WTC11 (cell line): ENCODE data around the gene TFEC. TPM values are rescaled to one million over a fixed set of nuclear protein-coding genes. Genes with fewer than 3 reads are reported as not detected.

Source experiments
- ATAC-seq: fragments of 200-7000 bp; cut with Tn5 transposase; 2 replicates; pipeline ENCODE4 v1.10.0; 2021; ENCODE audit warnings: mild to moderate bottlenecking, moderate library complexity
- CTCF ChIA-PET: fragments of 300-600 bp; sonication (Branson Sonifier 250); formaldehyde crosslinking; loops from one replicate; lab custom pipeline; 2021; ENCODE audit warnings: antibody characterized with exemption; lab: Charles Lee
- POLR2A ChIA-PET: fragments of 350-600 bp; sonication (Branson Sonifier 250); formaldehyde crosslinking; loops from one replicate; lab custom pipeline; 2021; ENCODE audit warnings: antibody characterized with exemption; lab: Charles Lee
- DNase-seq: peaks from one replicate; pipeline ENCODE4 v3.0.0; 2021; ENCODE audit warnings: low spot score
- H3K27ac Mint-ChIP-seq: 2 replicates; pipeline ENCODE4 v1.8.0; 2021; ENCODE audit warnings: mixed read lengths
- H3K27me3 Mint-ChIP-seq: 2 replicates; pipeline ENCODE4 v1.8.0; 2021; ENCODE audit warnings: low read depth, mild to moderate bottlenecking, moderate library complexity, mixed read lengths
- H3K36me3 Mint-ChIP-seq: 2 replicates; pipeline ENCODE4 v1.8.0; 2021; ENCODE audit warnings: mixed read lengths
- H3K4me1 Mint-ChIP-seq: 2 replicates; pipeline ENCODE4 v1.8.0; 2022; ENCODE audit warnings: mixed read lengths
- H3K4me3 Mint-ChIP-seq: 2 replicates; pipeline ENCODE4 v1.8.0; 2021; ENCODE audit warnings: mild to moderate bottlenecking, moderate library complexity, mixed read lengths
- H3K9me3 Mint-ChIP-seq: 2 replicates; pipeline ENCODE4 v1.8.0; 2021; ENCODE audit warnings: mixed read lengths
- CREB1 ChIP-seq: sonication (generic); formaldehyde crosslinking; IDR thresholded peaks from 2 replicates; pipeline ENCODE4 v1.8.0; 2023; ENCODE audit warnings: mild to moderate bottlenecking, missing genetic modification reagents
- ELF4 ChIP-seq: sonication (generic); formaldehyde crosslinking; IDR thresholded peaks from 2 replicates; pipeline ENCODE4 v1.8.1; 2022; ENCODE audit warnings: low read depth, mild to moderate bottlenecking, moderate library complexity, missing genetic modification reagents
- FOXJ3 ChIP-seq: sonication (generic); formaldehyde crosslinking; IDR thresholded peaks from 2 replicates; pipeline ENCODE4 v1.9.0; 2021; ENCODE audit warnings: missing genetic modification reagents, mild to moderate bottlenecking, borderline replicate concordance
- FOXK1 ChIP-seq: sonication (generic); formaldehyde crosslinking; IDR thresholded peaks from 2 replicates; pipeline ENCODE4 v1.8.0; 2022; ENCODE audit warnings: mild to moderate bottlenecking, moderate library complexity, missing genetic modification reagents
- FOXP1 ChIP-seq: sonication (generic); formaldehyde crosslinking; IDR thresholded peaks from 2 replicates; pipeline ENCODE4 v1.8.0; 2022; ENCODE audit warnings: missing genetic modification reagents, mild to moderate bottlenecking, moderate library complexity, borderline replicate concordance
- GTF2I ChIP-seq: fragments of 250-450 bp; sonication (Bioruptor Pico); conservative IDR thresholded peaks from 2 replicates; pipeline ENCODE4 v1.4.0; 2021; ENCODE audit warnings: mild to moderate bottlenecking
- HMGA2 ChIP-seq: fragments of 250-450 bp; sonication (Bioruptor Pico); IDR thresholded peaks from 2 replicates; pipeline ENCODE4 v1.4.0; 2021; ENCODE audit warnings: mild to moderate bottlenecking, moderate library complexity
- IRF1 ChIP-seq: sonication (generic); formaldehyde crosslinking; IDR thresholded peaks from 2 replicates; pipeline ENCODE4 v1.8.0; 2023; ENCODE audit warnings: missing genetic modification reagents
- JAZF1 ChIP-seq: fragments of 250-450 bp; sonication (Bioruptor Pico); IDR thresholded peaks from 2 replicates; pipeline ENCODE4 v1.9.0; 2021; ENCODE audit warnings: moderate library complexity, mild to moderate bottlenecking, inconsistent platforms
- NFE2L1 ChIP-seq: sonication (generic); formaldehyde crosslinking; IDR thresholded peaks from 2 replicates; pipeline ENCODE4 v1.8.1; 2023; ENCODE audit warnings: missing genetic modification reagents
- NR1H2 ChIP-seq: sonication (generic); formaldehyde crosslinking; IDR thresholded peaks from 2 replicates; pipeline ENCODE4 v1.9.0; 2021; ENCODE audit warnings: mild to moderate bottlenecking, moderate library complexity, missing genetic modification reagents
- NR2C2 ChIP-seq: sonication (generic); formaldehyde crosslinking; IDR thresholded peaks from 2 replicates; pipeline ENCODE4 v1.8.0; 2022; ENCODE audit warnings: mild to moderate bottlenecking, missing genetic modification reagents
- SP1 ChIP-seq: sonication (generic); formaldehyde crosslinking; conservative IDR thresholded peaks from 2 replicates; pipeline ENCODE4 v1.8.1; 2022; ENCODE audit warnings: missing genetic modification reagents
- TEAD4 ChIP-seq: sonication (generic); formaldehyde crosslinking; IDR thresholded peaks from 2 replicates; pipeline ENCODE4 v1.8.0; 2022; ENCODE audit warnings: mild to moderate bottlenecking, missing genetic modification reagents
- TP53 ChIP-seq: sonication (generic); formaldehyde crosslinking; IDR thresholded peaks from 2 replicates; pipeline ENCODE4 v1.8.1; 2023; ENCODE audit warnings: mild to moderate bottlenecking, missing genetic modification reagents
- USF2 ChIP-seq: sonication (generic); formaldehyde crosslinking; IDR thresholded peaks from 2 replicates; pipeline ENCODE4 v1.8.1; 2023; ENCODE audit warnings: mild to moderate bottlenecking, missing genetic modification reagents, moderate library complexity
- ZBTB43 ChIP-seq: sonication (generic); formaldehyde crosslinking; IDR thresholded peaks from 2 replicates; pipeline ENCODE4 v1.8.1; 2023; ENCODE audit warnings: mild to moderate bottlenecking, missing genetic modification reagents
- ZNF423 ChIP-seq: fragments of 250-450 bp; sonication (Bioruptor Pico); IDR thresholded peaks from 2 replicates; pipeline ENCODE4 v2.1.2; 2022; ENCODE audit warnings: mild to moderate bottlenecking, moderate library complexity
- total RNA-seq: library from RNA; stranded (reverse); gene quantifications from 3 replicates; pipeline ENCODE4 v1.2.3, GENCODE V29; 2021
- TF ChIP-seq, protein P1 (sequence below): sonication (generic); formaldehyde crosslinking; IDR thresholded peaks from 2 replicates; pipeline ENCODE4 v1.8.1; 2023; ENCODE audit warnings: mild to moderate bottlenecking, moderate library complexity, missing genetic modification reagents
- TF ChIP-seq, protein P2 (sequence below): fragments of 250-450 bp; sonication (Bioruptor Pico); IDR thresholded peaks from 2 replicates; pipeline ENCODE4 v1.8.0; 2021; ENCODE audit warnings: mild to moderate bottlenecking
- TF ChIP-seq, protein P3 (sequence below): sonication (generic); formaldehyde crosslinking; IDR thresholded peaks from 2 replicates; pipeline ENCODE4 v1.8.1; 2023; ENCODE audit warnings: mild to moderate bottlenecking, missing genetic modification reagents, moderate library complexity
- TF ChIP-seq, protein P4 (sequence below): sonication (generic); formaldehyde crosslinking; IDR thresholded peaks from 2 replicates; pipeline ENCODE4 v1.8.1; 2022; ENCODE audit warnings: mild to moderate bottlenecking, missing genetic modification reagents, moderate library complexity, borderline replicate concordance
- TF ChIP-seq, protein P5 (sequence below): sonication (generic); formaldehyde crosslinking; conservative IDR thresholded peaks from 2 replicates; pipeline ENCODE4 v1.8.1; 2022; ENCODE audit warnings: mild to moderate bottlenecking, missing genetic modification reagents
- TF ChIP-seq, protein P6 (sequence below): sonication (generic); formaldehyde crosslinking; IDR thresholded peaks from 2 replicates; pipeline ENCODE4 v1.8.1; 2023; ENCODE audit warnings: mild to moderate bottlenecking, missing genetic modification reagents

The TFEC gene
- total RNA-seq, 1 experiment from 2014 or later = 0.17 TPM

- Mint-ChIP-seq H3K4me3 (no peak overlapping the region), H3K27me3 (no peaks in the 10 kb centered on the region), H3K9me3 (no peaks in the 10 kb centered on the region), H3K36me3 (no peaks in the 10 kb centered on the region), H3K27ac (no peak overlapping the region), H3K4me1 (no peaks in the 10 kb centered on the region)
- TF ChIP-seq FOXP1 (CRISPR knock-in tag) (no peak), TP53 (no peak), FOXK1 (no peak), NFE2L1 (no peak), ZBTB43 (no peak), CREB1 (CRISPR knock-in tag) (no peak), IRF1 (CRISPR knock-in tag) (no peak), FOXJ3 (no peak), HMGA2 (CRISPR knock-in tag) (no peak), ZNF423 (CRISPR knock-in tag) (no peak), JAZF1 (CRISPR knock-in tag) (no peak), ELF4 (CRISPR knock-in tag) (no peak), TEAD4 (CRISPR knock-in tag) (no peak), SP1 (CRISPR knock-in tag) (no peak)
- TF ChIP-seq, protein P1, sequence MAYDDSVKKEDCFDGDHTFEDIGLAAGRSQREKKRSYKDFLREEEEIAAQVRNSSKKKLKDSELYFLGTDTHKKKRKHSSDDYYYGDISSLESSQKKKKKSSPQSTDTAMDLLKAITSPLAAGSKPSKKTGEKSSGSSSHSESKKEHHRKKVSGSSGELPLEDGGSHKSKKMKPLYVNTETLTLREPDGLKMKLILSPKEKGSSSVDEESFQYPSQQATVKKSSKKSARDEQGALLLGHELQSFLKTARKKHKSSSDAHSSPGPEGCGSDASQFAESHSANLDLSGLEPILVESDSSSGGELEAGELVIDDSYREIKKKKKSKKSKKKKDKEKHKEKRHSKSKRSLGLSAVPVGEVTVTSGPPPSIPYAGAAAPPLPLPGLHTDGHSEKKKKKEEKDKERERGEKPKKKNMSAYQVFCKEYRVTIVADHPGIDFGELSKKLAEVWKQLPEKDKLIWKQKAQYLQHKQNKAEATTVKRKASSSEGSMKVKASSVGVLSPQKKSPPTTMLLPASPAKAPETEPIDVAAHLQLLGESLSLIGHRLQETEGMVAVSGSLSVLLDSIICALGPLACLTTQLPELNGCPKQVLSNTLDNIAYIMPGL (CRISPR knock-in tag) = no peak
- TF ChIP-seq, protein P2, sequence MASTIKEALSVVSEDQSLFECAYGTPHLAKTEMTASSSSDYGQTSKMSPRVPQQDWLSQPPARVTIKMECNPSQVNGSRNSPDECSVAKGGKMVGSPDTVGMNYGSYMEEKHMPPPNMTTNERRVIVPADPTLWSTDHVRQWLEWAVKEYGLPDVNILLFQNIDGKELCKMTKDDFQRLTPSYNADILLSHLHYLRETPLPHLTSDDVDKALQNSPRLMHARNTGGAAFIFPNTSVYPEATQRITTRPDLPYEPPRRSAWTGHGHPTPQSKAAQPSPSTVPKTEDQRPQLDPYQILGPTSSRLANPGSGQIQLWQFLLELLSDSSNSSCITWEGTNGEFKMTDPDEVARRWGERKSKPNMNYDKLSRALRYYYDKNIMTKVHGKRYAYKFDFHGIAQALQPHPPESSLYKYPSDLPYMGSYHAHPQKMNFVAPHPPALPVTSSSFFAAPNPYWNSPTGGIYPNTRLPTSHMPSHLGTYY (CRISPR knock-in tag) = no peak
- TF ChIP-seq, protein P3, sequence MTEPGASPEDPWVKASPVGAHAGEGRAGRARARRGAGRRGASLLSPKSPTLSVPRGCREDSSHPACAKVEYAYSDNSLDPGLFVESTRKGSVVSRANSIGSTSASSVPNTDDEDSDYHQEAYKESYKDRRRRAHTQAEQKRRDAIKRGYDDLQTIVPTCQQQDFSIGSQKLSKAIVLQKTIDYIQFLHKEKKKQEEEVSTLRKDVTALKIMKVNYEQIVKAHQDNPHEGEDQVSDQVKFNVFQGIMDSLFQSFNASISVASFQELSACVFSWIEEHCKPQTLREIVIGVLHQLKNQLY (CRISPR knock-in tag) = no peak
- ChIA-PET CTCF (no interaction called here), POLR2A (no interaction called here)
- ATAC-seq (no peak), DNase-seq (no peak)
These were observed 50.4 kb downstream of the TFEC start for GRCh38 chr7:115980159-115980558.

DNA sequence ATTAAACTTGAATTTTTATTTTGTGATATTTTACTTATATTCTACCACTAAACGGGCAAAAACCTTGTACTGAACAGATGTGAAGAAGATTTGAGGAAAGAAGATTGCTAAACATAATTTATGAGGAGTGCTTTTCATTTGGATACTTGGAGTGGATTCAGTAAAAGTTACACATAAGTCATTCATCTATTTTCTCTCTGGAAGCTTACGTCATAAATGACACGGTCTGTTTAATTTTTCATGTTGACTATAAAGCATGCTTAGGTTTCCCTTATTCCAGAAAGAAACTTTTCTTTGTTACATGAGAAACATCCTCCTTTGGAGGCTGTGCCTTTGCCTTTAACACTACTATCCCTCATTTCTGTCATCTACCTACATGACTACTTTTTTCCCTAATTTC, 53.9 kb downstream of the TFEC start:
- H3K27me3 Mint-ChIP-seq = no peaks in the 10 kb centered on the region
- ATAC-seq = no peak
- H3K4me3 Mint-ChIP-seq = no peak overlapping the region
- no peaks in the 10 kb centered on the region for H3K4me1 Mint-ChIP-seq
- H3K36me3 Mint-ChIP-seq = no peaks in the 10 kb centered on the region
- CTCF ChIA-PET = no interaction called here
- DNase-seq = no peak
- no peak overlapping the region for H3K27ac Mint-ChIP-seq
- POLR2A ChIA-PET = no interaction called here
- no peaks in the 10 kb centered on the region for H3K9me3 Mint-ChIP-seq
- TF ChIP-seq NFE2L1 = no peak
- no peak for TF ChIP-seq NR1H2
- TF ChIP-seq, protein P4, sequence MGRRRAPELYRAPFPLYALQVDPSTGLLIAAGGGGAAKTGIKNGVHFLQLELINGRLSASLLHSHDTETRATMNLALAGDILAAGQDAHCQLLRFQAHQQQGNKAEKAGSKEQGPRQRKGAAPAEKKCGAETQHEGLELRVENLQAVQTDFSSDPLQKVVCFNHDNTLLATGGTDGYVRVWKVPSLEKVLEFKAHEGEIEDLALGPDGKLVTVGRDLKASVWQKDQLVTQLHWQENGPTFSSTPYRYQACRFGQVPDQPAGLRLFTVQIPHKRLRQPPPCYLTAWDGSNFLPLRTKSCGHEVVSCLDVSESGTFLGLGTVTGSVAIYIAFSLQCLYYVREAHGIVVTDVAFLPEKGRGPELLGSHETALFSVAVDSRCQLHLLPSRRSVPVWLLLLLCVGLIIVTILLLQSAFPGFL (CRISPR knock-in tag) = no peak
- TF ChIP-seq NR2C2 (CRISPR knock-in tag) = no peak
- no peak for TF ChIP-seq GTF2I (CRISPR knock-in tag)
- TF ChIP-seq, protein P5, sequence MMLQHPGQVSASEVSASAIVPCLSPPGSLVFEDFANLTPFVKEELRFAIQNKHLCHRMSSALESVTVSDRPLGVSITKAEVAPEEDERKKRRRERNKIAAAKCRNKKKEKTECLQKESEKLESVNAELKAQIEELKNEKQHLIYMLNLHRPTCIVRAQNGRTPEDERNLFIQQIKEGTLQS (CRISPR knock-in tag) = no peak
- TF ChIP-seq, protein P6, sequence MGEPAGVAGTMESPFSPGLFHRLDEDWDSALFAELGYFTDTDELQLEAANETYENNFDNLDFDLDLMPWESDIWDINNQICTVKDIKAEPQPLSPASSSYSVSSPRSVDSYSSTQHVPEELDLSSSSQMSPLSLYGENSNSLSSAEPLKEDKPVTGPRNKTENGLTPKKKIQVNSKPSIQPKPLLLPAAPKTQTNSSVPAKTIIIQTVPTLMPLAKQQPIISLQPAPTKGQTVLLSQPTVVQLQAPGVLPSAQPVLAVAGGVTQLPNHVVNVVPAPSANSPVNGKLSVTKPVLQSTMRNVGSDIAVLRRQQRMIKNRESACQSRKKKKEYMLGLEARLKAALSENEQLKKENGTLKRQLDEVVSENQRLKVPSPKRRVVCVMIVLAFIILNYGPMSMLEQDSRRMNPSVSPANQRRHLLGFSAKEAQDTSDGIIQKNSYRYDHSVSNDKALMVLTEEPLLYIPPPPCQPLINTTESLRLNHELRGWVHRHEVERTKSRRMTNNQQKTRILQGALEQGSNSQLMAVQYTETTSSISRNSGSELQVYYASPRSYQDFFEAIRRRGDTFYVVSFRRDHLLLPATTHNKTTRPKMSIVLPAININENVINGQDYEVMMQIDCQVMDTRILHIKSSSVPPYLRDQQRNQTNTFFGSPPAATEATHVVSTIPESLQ (CRISPR knock-in tag) = no peak
- no peak for TF ChIP-seq USF2 (CRISPR knock-in tag)
